Neural cell (in vitro differentiated cells): ENCODE measurements around the gene SCRG1. TPM values are rescaled to one million over a fixed set of nuclear protein-coding genes. Genes with fewer than 3 reads are reported as not detected.

Experiments used
- H2AFZ ChIP-seq: fragments of 200-600, 300-800 bp; sonication (generic), shearing (Covaris generic); 2 replicates; pipeline ENCODE4 v1.6.0; 2014; ENCODE audit warnings: low read depth, mild to moderate bottlenecking, antibody characterized with exemption, low read length, moderate library complexity
- H3F3A ChIP-seq: fragments of 200-600 bp; shearing (Covaris generic); 2 replicates; pipeline ENCODE4 v1.6.1; 2016; ENCODE audit warnings: mild to moderate bottlenecking, moderate library complexity, mixed read lengths, antibody characterized with exemption, low read length; ENCODE audit not compliant: insufficient read depth, poor library complexity, severe bottlenecking
- H3K27ac ChIP-seq: fragments of 200-600, 300-800 bp; sonication (generic), shearing (Covaris generic); 2 replicates; pipeline ENCODE4 v1.5.1; 2014; ENCODE audit warnings: mild to moderate bottlenecking, low read length, moderate library complexity
- H3K27me3 ChIP-seq: fragments of 300-800, 200-600 bp; sonication (generic), shearing (Covaris generic); 2 replicates; pipeline ENCODE4 v1.6.0; 2014; ENCODE audit warnings: mild to moderate bottlenecking, low read depth, low read length, moderate library complexity; ENCODE audit not compliant: insufficient read depth
- H3K36me3 ChIP-seq: fragments of 300-800, 200-600 bp; sonication (generic), shearing (Covaris generic); 2 replicates; pipeline ENCODE4 v1.5.1; 2014; ENCODE audit warnings: mild to moderate bottlenecking, antibody characterized with exemption, low read length, moderate library complexity; ENCODE audit not compliant: insufficient read depth
- H3K4me2 ChIP-seq: fragments of 300-800, 200-600 bp; sonication (generic), shearing (Covaris generic); 2 replicates; pipeline ENCODE4 v1.6.0; 2014; ENCODE audit warnings: mild to moderate bottlenecking, low read length
- H3K4me3 ChIP-seq: fragments of 300-800, 200-600 bp; sonication (generic), shearing (Covaris generic); 2 replicates; pipeline ENCODE4 v1.5.1; 2014; ENCODE audit warnings: mild to moderate bottlenecking, low read length, moderate library complexity
- H3K79me2 ChIP-seq: fragments of 200-600 bp; shearing (Covaris generic); replicated peaks from 2 replicates; pipeline ENCODE4 v1.6.0; 2014; ENCODE audit warnings: mild to moderate bottlenecking, low read length, moderate library complexity; ENCODE audit not compliant: insufficient read depth
- H3K9ac ChIP-seq: fragments of 300-800, 200-600 bp; sonication (generic), shearing (Covaris generic); 2 replicates; pipeline ENCODE4 v1.6.1; 2016; ENCODE audit warnings: mild to moderate bottlenecking, low read length, mixed read lengths
- H3K9me2 ChIP-seq: fragments of 200-600 bp; shearing (Covaris generic); 2 replicates; pipeline ENCODE4 v1.6.1; 2016; ENCODE audit warnings: mild to moderate bottlenecking, low read length, mixed read lengths; ENCODE audit not compliant: insufficient read depth
- H3K9me3 ChIP-seq: fragments of 200-600, 300-800 bp; sonication (generic), shearing (Covaris generic); 2 replicates; pipeline ENCODE4 v1.6.1; 2016; ENCODE audit warnings: mild to moderate bottlenecking, mixed run types, low read length, moderate library complexity, mixed read lengths
- H4K20me1 ChIP-seq: fragments of 200-600 bp; shearing (Covaris generic); 2 replicates; pipeline ENCODE4 v1.6.1; 2016; ENCODE audit warnings: mild to moderate bottlenecking, mixed run types; ENCODE audit not compliant: insufficient read depth
- EP300 ChIP-seq: fragments of 450-650 bp; conservative IDR thresholded peaks from 2 replicates; pipeline ENCODE4 v1.6.1; 2014; ENCODE audit warnings: antibody characterized with exemption, mild to moderate bottlenecking, moderate library complexity; ENCODE audit not compliant: poor library complexity, severe bottlenecking
- EZH2 ChIP-seq: fragments of 200-600, 300-800 bp; shearing (Covaris generic), sonication (generic); IDR thresholded peaks from 2 replicates; pipeline ENCODE4 v1.6.1; 2014; ENCODE audit warnings: antibody characterized with exemption, low read length, borderline replicate concordance, mild to moderate bottlenecking; ENCODE audit not compliant: insufficient read depth, poor library complexity, severe bottlenecking
- MXI1 ChIP-seq: fragments of 450-650 bp; conservative IDR thresholded peaks from 2 replicates; pipeline ENCODE4 v1.6.1; 2014; ENCODE audit warnings: antibody characterized with exemption, mild to moderate bottlenecking; ENCODE audit not compliant: poor library complexity, severe bottlenecking
- POLR2AphosphoS5 ChIP-seq: IDR thresholded peaks from 2 replicates; pipeline ENCODE4 v1.6.1; 2012
- RAD21 ChIP-seq: fragments of 450-650 bp; conservative IDR thresholded peaks from 2 replicates; pipeline ENCODE4 v1.6.1; 2014; ENCODE audit warnings: antibody characterized with exemption, mild to moderate bottlenecking, moderate library complexity
- REST ChIP-seq: IDR thresholded peaks from 2 replicates; pipeline ENCODE4 v1.6.1; 2012; ENCODE audit warnings: borderline replicate concordance
- SMC3 ChIP-seq: fragments of 450-650 bp; conservative IDR thresholded peaks from 2 replicates; pipeline ENCODE4 v1.6.1; 2014; ENCODE audit warnings: antibody characterized with exemption, mild to moderate bottlenecking, moderate library complexity; ENCODE audit not compliant: poor library complexity
- TAF1 ChIP-seq: IDR thresholded peaks from 2 replicates; pipeline ENCODE4 v1.6.1; 2012; ENCODE audit warnings: low read depth
- polyA plus RNA-seq: library from polyadenylated mRNA; depleted of rRNA; stranded (reverse); fragments of >200 nt; gene quantifications from 2 replicates; pipeline ENCODE4 v1.2.3, GENCODE V29; 2014
- TF ChIP-seq, protein P1 (sequence below): fragments of 450-650 bp; IDR thresholded peaks from 2 replicates; pipeline ENCODE4 v1.5.1; 2014; ENCODE audit warnings: antibody characterized with exemption, mild to moderate bottlenecking, moderate library complexity; ENCODE audit not compliant: poor library complexity, severe bottlenecking

SCRG1 gene
- polyA plus RNA-seq, 1 donor from 2014 or later = 0.42 TPM

GRCh38 chr4:173398220-173398619 is 696 bp downstream of the SCRG1 start:
- no peak for TF ChIP-seq REST
- no peak for TF ChIP-seq MXI1
- TF ChIP-seq TAF1 = no peak
- TF ChIP-seq, protein P1, sequence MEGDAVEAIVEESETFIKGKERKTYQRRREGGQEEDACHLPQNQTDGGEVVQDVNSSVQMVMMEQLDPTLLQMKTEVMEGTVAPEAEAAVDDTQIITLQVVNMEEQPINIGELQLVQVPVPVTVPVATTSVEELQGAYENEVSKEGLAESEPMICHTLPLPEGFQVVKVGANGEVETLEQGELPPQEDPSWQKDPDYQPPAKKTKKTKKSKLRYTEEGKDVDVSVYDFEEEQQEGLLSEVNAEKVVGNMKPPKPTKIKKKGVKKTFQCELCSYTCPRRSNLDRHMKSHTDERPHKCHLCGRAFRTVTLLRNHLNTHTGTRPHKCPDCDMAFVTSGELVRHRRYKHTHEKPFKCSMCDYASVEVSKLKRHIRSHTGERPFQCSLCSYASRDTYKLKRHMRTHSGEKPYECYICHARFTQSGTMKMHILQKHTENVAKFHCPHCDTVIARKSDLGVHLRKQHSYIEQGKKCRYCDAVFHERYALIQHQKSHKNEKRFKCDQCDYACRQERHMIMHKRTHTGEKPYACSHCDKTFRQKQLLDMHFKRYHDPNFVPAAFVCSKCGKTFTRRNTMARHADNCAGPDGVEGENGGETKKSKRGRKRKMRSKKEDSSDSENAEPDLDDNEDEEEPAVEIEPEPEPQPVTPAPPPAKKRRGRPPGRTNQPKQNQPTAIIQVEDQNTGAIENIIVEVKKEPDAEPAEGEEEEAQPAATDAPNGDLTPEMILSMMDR = no peak
- no peak for TF ChIP-seq EP300
- no peak for TF ChIP-seq SMC3
- no peak for TF ChIP-seq EZH2
- TF ChIP-seq POLR2AphosphoS5 = no peak
- TF ChIP-seq RAD21 = no peak
- H3K4me2 ChIP-seq = no peak overlapping the region
- H3K9me2 ChIP-seq = no peaks in the 10 kb centered on the region
- H3K9me3 ChIP-seq = no peaks in the 10 kb centered on the region
- H3K9ac ChIP-seq = no peak overlapping the region
- H3F3A ChIP-seq = no peaks in the 10 kb centered on the region
- peak overlapping the region; percentile 2 for H3K4me3 ChIP-seq
- no peaks in the 10 kb centered on the region for H4K20me1 ChIP-seq
- no peak overlapping the region for H2AFZ ChIP-seq
- H3K79me2 ChIP-seq = no peaks in the 10 kb centered on the region
- H3K36me3 ChIP-seq = no peaks in the 10 kb centered on the region
- H3K27me3 ChIP-seq = no peaks in the 10 kb centered on the region
- no peak overlapping the region for H3K27ac ChIP-seq

GRCh38 chr4:173397604-173398003 is 1.3 kb downstream of the SCRG1 start:
- H3K27me3 ChIP-seq = no peaks in the 10 kb centered on the region
- TF ChIP-seq SMC3 = no peak
- no peak for TF ChIP-seq EZH2
- no peak for TF ChIP-seq TAF1
- TF ChIP-seq, protein P1 = no peak
- no peak for TF ChIP-seq EP300
- no peak for TF ChIP-seq RAD21
- TF ChIP-seq POLR2AphosphoS5 = no peak
- TF ChIP-seq MXI1 = no peak
- no peak for TF ChIP-seq REST
- H3K4me2 ChIP-seq = no peak overlapping the region
- no peak overlapping the region for H3K9ac ChIP-seq
- no peaks in the 10 kb centered on the region for H3K36me3 ChIP-seq
- no peaks in the 10 kb centered on the region for H3F3A ChIP-seq
- no peak overlapping the region for H3K27ac ChIP-seq
- no peaks in the 10 kb centered on the region for H4K20me1 ChIP-seq
- H3K9me3 ChIP-seq = no peaks in the 10 kb centered on the region
- no peak overlapping the region for H2AFZ ChIP-seq
- no peaks in the 10 kb centered on the region for H3K9me2 ChIP-seq
- H3K79me2 ChIP-seq = no peaks in the 10 kb centered on the region
- H3K4me3 ChIP-seq = no peak overlapping the region
